HEK293 (cell line): ENCODE measurements around the gene SPEF1.

Source experiments
- ATF2 ChIP-seq: fragments of 450-650 bp; formaldehyde crosslinking; IDR thresholded peaks from 2 replicates; pipeline ENCODE4 v1.5.1; 2016; ENCODE audit warnings: missing biosample characterization, missing genetic modification characterization, low read depth
- CTCF ChIP-seq: fragments of 450-650 bp; formaldehyde crosslinking; IDR thresholded peaks from 2 replicates; pipeline ENCODE4 v1.5.1; 2016; ENCODE audit warnings: missing biosample characterization, missing genetic modification characterization

DNA sequence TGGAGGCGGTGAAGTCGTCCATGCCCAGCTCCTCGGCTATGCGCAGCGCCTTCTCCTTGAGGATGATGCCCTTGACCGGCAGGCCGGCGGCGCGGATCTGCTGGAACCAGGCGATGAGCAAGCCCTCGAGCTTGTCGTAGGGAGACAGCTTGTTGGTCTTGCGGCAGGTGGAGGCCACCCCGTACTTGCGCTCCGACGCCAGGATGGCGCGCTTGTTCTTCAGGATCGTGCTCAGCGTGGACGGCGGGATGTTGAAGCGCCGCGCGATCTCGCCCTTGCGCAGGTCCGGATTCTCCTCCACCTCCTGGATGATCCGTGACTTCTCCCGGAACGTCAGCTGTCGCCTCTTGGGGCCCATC is 4.9 kb upstream of the SPEF1 start:
- TF ChIP-seq CTCF (tag by site-specific recombination) (no peak), ATF2 (no peak)
